HEK293 (cell line): Measurements from ENCODE around the gene MCM8.

ENCODE experiments used
- CTCF ChIA-PET: fragments of 350-600 bp; formaldehyde crosslinking; extraction: SDS; loops from one replicate; lab custom pipeline; 2021; ENCODE audit warnings: antibody characterized with exemption; lab: Yijun Ruan, JAX
- POLR2A ChIA-PET: fragments of 300-600 bp; formaldehyde crosslinking; extraction: SDS; loops from one replicate; lab custom pipeline; 2020; ENCODE audit warnings: antibody characterized with exemption, inconsistent platforms; lab: Yijun Ruan, JAX
- H3K27ac ChIP-seq: fragments of 200-500 bp; sonication (Bioruptor generic); 2 replicates; pipeline ENCODE4 v1.5.1; 2014; ENCODE audit warnings: low read depth, low read length, control low read depth, inconsistent platforms; ENCODE audit errors: extremely low read depth
- H3K36me3 ChIP-seq, 2 experiments: fragments of 200-500 bp in 1 of 2; sonication (Bioruptor generic) in 1 of 2; 1 replicate in 1 of 2; 2 replicates in 1 of 2; pipeline ENCODE4 v1.5.1; 2014 to 2017; ENCODE audit warnings: inconsistent platforms in 2 of 2, low read length in 2 of 2; ENCODE audit not compliant: control insufficient read depth in 2 of 2, insufficient read depth in 1 of 2
- H3K4me1 ChIP-seq: fragments of 200-500 bp; sonication (Bioruptor generic); 2 replicates; pipeline ENCODE4 v1.5.1; 2014; ENCODE audit warnings: mild to moderate bottlenecking, low read length, inconsistent platforms; ENCODE audit not compliant: control insufficient read depth, insufficient read depth
- H3K4me3 ChIP-seq: 2 replicates; pipeline ENCODE4 v1.5.1; 2011; ENCODE audit warnings: low read depth, mild to moderate bottlenecking, control low read depth, low read length, moderate library complexity
- H3K9me3 ChIP-seq: fragments of 200-500 bp; sonication (Bioruptor generic); 2 replicates; pipeline ENCODE4 v1.5.1; 2014; ENCODE audit warnings: low read depth, low read length, inconsistent platforms; ENCODE audit not compliant: control insufficient read depth, insufficient read depth
- BCL11B ChIP-seq: fragments of 450-650 bp; formaldehyde crosslinking; IDR thresholded peaks from 2 replicates; pipeline ENCODE4 v1.5.1; 2016; ENCODE audit warnings: low read depth, missing biosample characterization, missing genetic modification characterization
- SP2 ChIP-seq: fragments of 450-650 bp; formaldehyde crosslinking; IDR thresholded peaks from 2 replicates; pipeline ENCODE4 v1.5.1; 2016; ENCODE audit warnings: missing biosample characterization, missing genetic modification characterization
- SP3 ChIP-seq: fragments of 450-650 bp; formaldehyde crosslinking; IDR thresholded peaks from 2 replicates; pipeline ENCODE4 v1.5.1; 2016; ENCODE audit warnings: missing biosample characterization, missing genetic modification characterization
- TCF7L2 ChIP-seq: IDR thresholded peaks from 2 replicates; pipeline ENCODE4 v1.6.1; 2011; ENCODE audit warnings: low read depth, mild to moderate bottlenecking, inconsistent platforms, low read length, moderate library complexity, borderline replicate concordance
- ZBTB20 ChIP-seq: fragments of 450-650 bp; formaldehyde crosslinking; IDR thresholded peaks from 2 replicates; pipeline ENCODE4 v1.5.1; 2016; ENCODE audit warnings: missing biosample characterization, missing genetic modification characterization
- ZNF175 ChIP-seq: fragments of 450-650 bp; formaldehyde crosslinking; IDR thresholded peaks from 2 replicates; pipeline ENCODE4 v1.5.1; 2016; ENCODE audit warnings: missing biosample characterization, missing genetic modification characterization
- ZNF23 ChIP-seq: fragments of 450-650 bp; formaldehyde crosslinking; IDR thresholded peaks from 2 replicates; pipeline ENCODE4 v1.5.1; 2016; ENCODE audit warnings: missing biosample characterization, missing genetic modification characterization, borderline replicate concordance
- ZNF248 ChIP-seq: fragments of 450-650 bp; formaldehyde crosslinking; IDR thresholded peaks from 2 replicates; pipeline ENCODE4 v1.5.1; 2017; ENCODE audit warnings: missing biosample characterization, missing genetic modification characterization
- ZNF274 ChIP-seq, 2 experiments: fragments of 200-500 bp in 1 of 2; fragments of 450-650 bp in 1 of 2; sonication (Bioruptor generic) in 1 of 2; formaldehyde crosslinking in 1 of 2; IDR thresholded peaks; 2 replicates each; pipeline versions ENCODE4 v1.5.1 to v1.6.1; 2014 to 2016; ENCODE audit warnings: borderline replicate concordance in 1 of 2, inconsistent platforms in 1 of 2, low read length in 1 of 2, missing biosample characterization in 1 of 2, missing genetic modification characterization in 1 of 2
- ZNF366 ChIP-seq: fragments of 450-650 bp; formaldehyde crosslinking; conservative IDR thresholded peaks from 2 replicates; pipeline ENCODE4 v1.5.1; 2016; ENCODE audit warnings: missing biosample characterization, missing genetic modification characterization
- ZNF544 ChIP-seq: fragments of 450-650 bp; formaldehyde crosslinking; IDR thresholded peaks from 2 replicates; pipeline ENCODE4 v1.5.0; 2017; ENCODE audit warnings: missing biosample characterization, missing genetic modification characterization
- ZNF664 ChIP-seq: fragments of 450-650 bp; formaldehyde crosslinking; IDR thresholded peaks from 2 replicates; pipeline ENCODE4 v1.5.1; 2016; ENCODE audit warnings: missing biosample characterization, missing genetic modification characterization
- ZNF692 ChIP-seq: fragments of 450-650 bp; formaldehyde crosslinking; IDR thresholded peaks from 2 replicates; pipeline ENCODE4 v1.5.1; 2016; ENCODE audit warnings: missing biosample characterization, missing genetic modification characterization
- ZNF837 ChIP-seq: fragments of 450-650 bp; formaldehyde crosslinking; IDR thresholded peaks from 2 replicates; pipeline ENCODE4 v1.5.1; 2016; ENCODE audit warnings: missing biosample characterization, missing genetic modification characterization
- TF ChIP-seq, protein P1 (sequence below): fragments of 450-650 bp; formaldehyde crosslinking; IDR thresholded peaks from 2 replicates; pipeline ENCODE4 v1.5.1; 2017; ENCODE audit warnings: missing biosample characterization, missing genetic modification characterization
- TF ChIP-seq, protein P2 (sequence below): fragments of 450-650 bp; formaldehyde crosslinking; IDR thresholded peaks from 2 replicates; pipeline ENCODE4 v1.5.1; 2016; ENCODE audit warnings: missing biosample characterization, missing genetic modification characterization
- TF ChIP-seq, protein P3 (sequence below): fragments of 450-650 bp; formaldehyde crosslinking; IDR thresholded peaks from 2 replicates; pipeline ENCODE4 v1.5.1; 2016; ENCODE audit warnings: missing biosample characterization, missing genetic modification characterization

MCM8 gene

GRCh38 chr20:6014017-6014416 is 63.6 kb downstream of the MCM8 start:
- Histone ChIP-seq H3K36me3 (peaks cover 24 to 75% of the 10 kb centered on the region in 2 experiments), H3K27ac (no peak overlapping the region), H3K4me1 (no peaks in the 10 kb centered on the region), H3K9me3 (no peaks in the 10 kb centered on the region), H3K4me3 (no peak overlapping the region)
- ChIA-PET POLR2A (no interaction called here), CTCF (interaction anchor here (0.8 kb wide), 2 partner anchors 11 to 484 kb away, joined by 3 to 4 read pairs; no protein-coding TSS in a partner anchor)
- no peak for TF ChIP-seq ZNF175
- TF ChIP-seq ZNF248 (tag by site-specific recombination) = no peak
- TF ChIP-seq ZNF544 (tag by site-specific recombination) = no peak
- no peak for TF ChIP-seq ZNF366 (tag by site-specific recombination)
- no peak for TF ChIP-seq ZNF23

GRCh38 chr20:6014957-6015356 is 64.5 kb downstream of the MCM8 start:
- Histone ChIP-seq H3K9me3 (no peaks in the 10 kb centered on the region), H3K27ac (no peak overlapping the region), H3K4me3 (no peak overlapping the region), H3K4me1 (no peaks in the 10 kb centered on the region), H3K36me3 (peaks cover 30 to 71% of the 10 kb centered on the region in 2 experiments)
- ChIA-PET POLR2A (no interaction called here), CTCF (interaction anchor here (0.7 to 0.8 kb wide), 4 partner anchors 12 to 485 kb away, joined by 3 to 4 read pairs (median 3); no protein-coding TSS in a partner anchor)
- no peak for TF ChIP-seq TCF7L2
- TF ChIP-seq ZNF664 (tag by site-specific recombination) = peak; percentile 70; the same call in 1 of the 2 replicates

DNA sequence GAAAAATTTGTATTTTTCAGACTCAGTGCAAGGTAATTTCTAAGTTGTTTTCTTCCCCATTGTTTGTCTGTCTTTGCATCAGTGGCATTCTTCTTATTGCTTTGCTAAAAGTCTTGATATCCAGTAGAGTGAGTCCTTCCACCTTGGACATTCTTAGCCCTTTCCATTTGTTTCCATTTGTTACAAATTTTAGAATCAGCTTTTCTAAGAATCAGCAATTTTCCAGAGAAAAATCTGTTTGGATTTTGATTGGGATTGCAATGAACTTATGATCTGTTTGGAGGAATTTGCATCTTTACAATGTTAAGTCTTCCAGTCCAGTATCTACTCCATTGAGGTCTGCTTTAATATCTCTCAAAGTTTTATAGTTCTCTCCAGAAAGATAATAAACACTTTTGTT is 67.0 kb downstream of the MCM8 start:
- CTCF ChIA-PET = interaction anchor here (0.6 kb wide), 1 partner anchor 19 kb away, joined by 3 read pairs; no protein-coding TSS in a partner anchor
- POLR2A ChIA-PET = no interaction called here
- H3K36me3 ChIP-seq = peaks cover 28 to 53% of the 10 kb centered on the region in 2 experiments; a peak in 2 of 3 replicates
- no peak overlapping the region for H3K4me3 ChIP-seq
- no peaks in the 10 kb centered on the region for H3K4me1 ChIP-seq
- H3K27ac ChIP-seq = no peak overlapping the region
- no peaks in the 10 kb centered on the region for H3K9me3 ChIP-seq
- TF ChIP-seq BCL11B (tag by site-specific recombination) = no peak
- TF ChIP-seq, protein P1, sequence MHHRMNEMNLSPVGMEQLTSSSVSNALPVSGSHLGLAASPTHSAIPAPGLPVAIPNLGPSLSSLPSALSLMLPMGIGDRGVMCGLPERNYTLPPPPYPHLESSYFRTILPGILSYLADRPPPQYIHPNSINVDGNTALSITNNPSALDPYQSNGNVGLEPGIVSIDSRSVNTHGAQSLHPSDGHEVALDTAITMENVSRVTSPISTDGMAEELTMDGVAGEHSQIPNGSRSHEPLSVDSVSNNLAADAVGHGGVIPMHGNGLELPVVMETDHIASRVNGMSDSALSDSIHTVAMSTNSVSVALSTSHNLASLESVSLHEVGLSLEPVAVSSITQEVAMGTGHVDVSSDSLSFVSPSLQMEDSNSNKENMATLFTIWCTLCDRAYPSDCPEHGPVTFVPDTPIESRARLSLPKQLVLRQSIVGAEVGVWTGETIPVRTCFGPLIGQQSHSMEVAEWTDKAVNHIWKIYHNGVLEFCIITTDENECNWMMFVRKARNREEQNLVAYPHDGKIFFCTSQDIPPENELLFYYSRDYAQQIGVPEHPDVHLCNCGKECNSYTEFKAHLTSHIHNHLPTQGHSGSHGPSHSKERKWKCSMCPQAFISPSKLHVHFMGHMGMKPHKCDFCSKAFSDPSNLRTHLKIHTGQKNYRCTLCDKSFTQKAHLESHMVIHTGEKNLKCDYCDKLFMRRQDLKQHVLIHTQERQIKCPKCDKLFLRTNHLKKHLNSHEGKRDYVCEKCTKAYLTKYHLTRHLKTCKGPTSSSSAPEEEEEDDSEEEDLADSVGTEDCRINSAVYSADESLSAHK = no peak
- TF ChIP-seq ZNF274 (IDR thresholded peaks at IDR 0.05; ENCODE audit: low read length) = no peak
- no peak for TF ChIP-seq ZNF274 (tag by site-specific recombination; IDR thresholded peaks at IDR 0.05; ENCODE audit: borderline replicate concordance)
- TF ChIP-seq, protein P2, sequence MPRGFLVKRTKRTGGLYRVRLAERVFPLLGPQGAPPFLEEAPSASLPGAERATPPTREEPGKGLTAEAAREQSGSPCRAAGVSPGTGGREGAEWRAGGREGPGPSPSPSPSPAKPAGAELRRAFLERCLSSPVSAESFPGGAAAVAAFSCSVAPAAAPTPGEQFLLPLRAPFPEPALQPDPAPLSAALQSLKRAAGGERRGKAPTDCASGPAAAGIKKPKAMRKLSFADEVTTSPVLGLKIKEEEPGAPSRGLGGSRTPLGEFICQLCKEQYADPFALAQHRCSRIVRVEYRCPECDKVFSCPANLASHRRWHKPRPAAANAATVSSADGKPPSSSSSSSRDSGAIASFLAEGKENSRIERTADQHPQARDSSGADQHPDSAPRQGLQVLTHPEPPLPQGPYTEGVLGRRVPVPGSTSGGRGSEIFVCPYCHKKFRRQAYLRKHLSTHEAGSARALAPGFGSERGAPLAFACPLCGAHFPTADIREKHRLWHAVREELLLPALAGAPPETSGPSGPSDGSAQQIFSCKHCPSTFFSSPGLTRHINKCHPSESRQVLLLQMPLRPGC (tag by site-specific recombination) = no peak
- no peak for TF ChIP-seq SP3 (tag by site-specific recombination)
- TF ChIP-seq ZNF837 (tag by site-specific recombination) = no peak
- TF ChIP-seq SP2 (tag by site-specific recombination) = no peak
- TF ChIP-seq, protein P3, sequence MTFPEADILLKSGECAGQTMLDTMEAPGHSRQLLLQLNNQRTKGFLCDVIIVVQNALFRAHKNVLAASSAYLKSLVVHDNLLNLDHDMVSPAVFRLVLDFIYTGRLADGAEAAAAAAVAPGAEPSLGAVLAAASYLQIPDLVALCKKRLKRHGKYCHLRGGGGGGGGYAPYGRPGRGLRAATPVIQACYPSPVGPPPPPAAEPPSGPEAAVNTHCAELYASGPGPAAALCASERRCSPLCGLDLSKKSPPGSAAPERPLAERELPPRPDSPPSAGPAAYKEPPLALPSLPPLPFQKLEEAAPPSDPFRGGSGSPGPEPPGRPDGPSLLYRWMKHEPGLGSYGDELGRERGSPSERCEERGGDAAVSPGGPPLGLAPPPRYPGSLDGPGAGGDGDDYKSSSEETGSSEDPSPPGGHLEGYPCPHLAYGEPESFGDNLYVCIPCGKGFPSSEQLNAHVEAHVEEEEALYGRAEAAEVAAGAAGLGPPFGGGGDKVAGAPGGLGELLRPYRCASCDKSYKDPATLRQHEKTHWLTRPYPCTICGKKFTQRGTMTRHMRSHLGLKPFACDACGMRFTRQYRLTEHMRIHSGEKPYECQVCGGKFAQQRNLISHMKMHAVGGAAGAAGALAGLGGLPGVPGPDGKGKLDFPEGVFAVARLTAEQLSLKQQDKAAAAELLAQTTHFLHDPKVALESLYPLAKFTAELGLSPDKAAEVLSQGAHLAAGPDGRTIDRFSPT (tag by site-specific recombination) = no peak
- no peak for TF ChIP-seq ZBTB20
- no peak for TF ChIP-seq TCF7L2
- TF ChIP-seq ZNF692 (tag by site-specific recombination) = no peak
